PC-9 (cell line): Measurements from ENCODE around the gene SMIM17. TPM values are rescaled to one million over a fixed set of nuclear protein-coding genes. Genes with fewer than 3 reads are reported as not detected.

Source experiments
- BruUV-seq: library from RNA; stranded (reverse); fragments of 400-500 nt; replicated peaks from 2 replicates; lab custom pipeline; 2021; lab: Mats Ljungman, UMichigan
- CTCF ChIA-PET: fragments of 300-600 bp; sonication (Branson Sonifier 250); formaldehyde crosslinking; loops from one replicate; lab custom pipeline; 2022; ENCODE audit warnings: antibody characterized with exemption; lab: Charles Lee
- POLR2A ChIA-PET: fragments of 300-600 bp; sonication (Branson Sonifier 250); formaldehyde crosslinking; loops from one replicate; lab custom pipeline; 2022; ENCODE audit warnings: antibody characterized with exemption; ENCODE audit not compliant: unreplicated experiment; lab: Charles Lee
- DNase-seq, 2 experiments: peaks; one replicate each; pipeline versions ENCODE4 v3.0.0 to v3.0.0-alpha.2; 2015 to 2022; ENCODE audit warnings: mixed read lengths in 1 of 2
- H2AFZ ChIP-seq: fragments of 200-600 bp; sonication (generic); 2 replicates; pipeline ENCODE4 v1.8.1; 2017; ENCODE audit warnings: antibody characterized with exemption
- H3F3A ChIP-seq: fragments of 200-600 bp; sonication (generic); 2 replicates; pipeline ENCODE4 v1.8.1; 2017; ENCODE audit warnings: antibody characterized with exemption, mild to moderate bottlenecking, low read depth; ENCODE audit not compliant: insufficient read depth
- H3K27ac ChIP-seq: fragments of 200-600 bp; sonication (generic); 2 replicates; pipeline ENCODE4 v1.6.1; 2016; ENCODE audit warnings: mixed run types
- H3K27me3 ChIP-seq: fragments of 200-600 bp; sonication (generic); 2 replicates; pipeline ENCODE4 v1.6.1; 2016; ENCODE audit warnings: low read depth, mixed run types; ENCODE audit not compliant: insufficient read depth
- H3K36me3 ChIP-seq: fragments of 200-600 bp; sonication (generic); 2 replicates; pipeline ENCODE4 v1.6.1; 2016; ENCODE audit warnings: low read depth, mixed run types
- H3K4me1 ChIP-seq: fragments of 200-600 bp; sonication (generic); replicated peaks from 2 replicates; pipeline ENCODE4 v1.6.1; 2016; ENCODE audit warnings: mixed run types; ENCODE audit not compliant: insufficient read depth
- H3K4me2 ChIP-seq: fragments of 200-600 bp; sonication (generic); 2 replicates; pipeline ENCODE4 v1.6.1; 2017; ENCODE audit warnings: mixed run types
- H3K4me3 ChIP-seq: fragments of 200-600 bp; sonication (generic); 2 replicates; pipeline ENCODE4 v1.6.1; 2016; ENCODE audit warnings: mixed run types
- H3K79me2 ChIP-seq: fragments of 200-600 bp; sonication (generic); 2 replicates; pipeline ENCODE4 v1.6.1; 2017; ENCODE audit warnings: low read depth, mixed run types
- H3K9me2 ChIP-seq: fragments of 200-600 bp; sonication (generic); 2 replicates; pipeline ENCODE4 v1.8.1; 2017; ENCODE audit warnings: mild to moderate bottlenecking; ENCODE audit not compliant: insufficient read depth
- H3K9me3 ChIP-seq: fragments of 200-600 bp; sonication (generic); 2 replicates; pipeline ENCODE4 v1.8.1; 2016; ENCODE audit warnings: low read depth; ENCODE audit not compliant: insufficient read depth
- H4K20me1 ChIP-seq: fragments of 200-600 bp; sonication (generic); 2 replicates; pipeline ENCODE4 v1.8.1; 2017; ENCODE audit not compliant: insufficient read depth
- CTCF ChIP-seq: fragments of 200-600 bp; sonication (generic); conservative IDR thresholded peaks from 2 replicates; pipeline ENCODE4 v1.6.1; 2017; ENCODE audit warnings: mixed run types, antibody characterized with exemption, mild to moderate bottlenecking, moderate library complexity
- EZH2 ChIP-seq: fragments of 200-600 bp; sonication (generic); IDR thresholded peaks from 2 replicates; pipeline ENCODE4 v1.8.0; 2017; ENCODE audit warnings: antibody characterized with exemption, low read depth
- intact Hi-C: fragments of 100-400 bp; cut with micrococcal nuclease; formaldehyde crosslinking; loops from one replicate; pipeline ENCODE4 v1.10.0; 2022; ENCODE audit not compliant: unreplicated experiment
- total RNA-seq: library from RNA; stranded (reverse); gene quantifications from 2 replicates; pipeline ENCODE4 v1.2.3, GENCODE V29; 2021

SMIM17 gene
- total RNA-seq, 1 experiment from 2014 or later = 0.33 TPM

GRCh38 chr19:56699552-56699951 is 56.6 kb downstream of the SMIM17 start:
- Histone ChIP-seq H3K4me2 (no peak overlapping the region), H3K9me3 (no peaks in the 10 kb centered on the region)

GRCh38 chr19:56701895-56702294 is 58.9 kb downstream of the SMIM17 start:
- H2AFZ ChIP-seq = no peak overlapping the region
- ChIA-PET CTCF (no interaction called here), POLR2A (no interaction called here)
- H3K4me3 ChIP-seq = no peak overlapping the region
- H3K27me3 ChIP-seq = peaks cover 4% of the 10 kb centered on the region; the same call in 1 of the 2 replicates
- no TSS peak for BruUV-seq
- H4K20me1 ChIP-seq = no peaks in the 10 kb centered on the region
- no peaks in the 10 kb centered on the region for H3K4me1 ChIP-seq
- no peak for TF ChIP-seq CTCF
- TF ChIP-seq EZH2 = no peak
- H3K9me3 ChIP-seq = no peaks in the 10 kb centered on the region
- no peak overlapping the region for H3K4me2 ChIP-seq
- intact Hi-C loops = no loop called here
- H3K79me2 ChIP-seq = no peaks in the 10 kb centered on the region
- H3F3A ChIP-seq = no peaks in the 10 kb centered on the region
- no peak overlapping the region for H3K27ac ChIP-seq
- H3K9me2 ChIP-seq = no peaks in the 10 kb centered on the region
- H3K36me3 ChIP-seq = no peaks in the 10 kb centered on the region
- no peak for DNase-seq

More at GRCh38 chr19:56699552-56699951, 56.6 kb downstream of the SMIM17 start:
- H3K27me3 ChIP-seq = peaks cover 4% of the 10 kb centered on the region; the same call in 1 of the 2 replicates
- no peaks in the 10 kb centered on the region for H3K79me2 ChIP-seq
- intact Hi-C loops = no loop called here
- no peak overlapping the region for H3K27ac ChIP-seq
- DNase-seq = no peak
- no peak for TF ChIP-seq CTCF
- no peak for TF ChIP-seq EZH2
- BruUV-seq = no TSS peak
- no peaks in the 10 kb centered on the region for H3K9me2 ChIP-seq
- CTCF ChIA-PET = no interaction called here
- H2AFZ ChIP-seq = no peak overlapping the region
- POLR2A ChIA-PET = no interaction called here
- H3K4me3 ChIP-seq = no peak overlapping the region
- no peaks in the 10 kb centered on the region for H3K36me3 ChIP-seq
- H4K20me1 ChIP-seq = no peaks in the 10 kb centered on the region
- H3K4me1 ChIP-seq = no peaks in the 10 kb centered on the region
- no peaks in the 10 kb centered on the region for H3F3A ChIP-seq

- intact Hi-C loops = no loop called here
- Histone ChIP-seq H4K20me1 (no peaks in the 10 kb centered on the region), H3K4me1 (no peaks in the 10 kb centered on the region), H2AFZ (no peak overlapping the region), H3K27ac (no peak overlapping the region), H3F3A (no peaks in the 10 kb centered on the region), H3K36me3 (no peaks in the 10 kb centered on the region), H3K27me3 (0 out of 2 replicates have a peak, but pooled peaks cover under 1% of the 10 kb centered on the region), H3K9me2 (no peaks in the 10 kb centered on the region), H3K4me3 (no peak overlapping the region), H3K9me3 (no peaks in the 10 kb centered on the region), H3K79me2 (no peaks in the 10 kb centered on the region), H3K4me2 (no peak overlapping the region)
- ChIA-PET POLR2A (no interaction called here), CTCF (no interaction called here)
- no peak for DNase-seq
- BruUV-seq = no TSS peak
- TF ChIP-seq CTCF = no peak
- TF ChIP-seq EZH2 = no peak
Measured at GRCh38 chr19:56705939-56706338, 63.0 kb downstream of the SMIM17 start.

Other genes starting within 250 kb of the SMIM17 start
- 1.8 and 3.4 TPM in 2 replicates for gene ZNF582, start 249.6 kb upstream of the SMIM17 start, total RNA-seq
- 2.5 and 3.1 TPM in 2 replicates for gene ZNF583, start 238.8 kb upstream of the SMIM17 start, total RNA-seq
- gene ZNF667, start 165.8 kb upstream of the SMIM17 start, total RNA-seq = not detected in 2 replicates
- 0.57 and 0.78 TPM in 2 replicates for gene ZNF471, start 135.3 kb upstream of the SMIM17 start, total RNA-seq
- 2.8 and 3.2 TPM in 2 replicates for gene ZFP28, start 104.2 kb upstream of the SMIM17 start, total RNA-seq
- 1.2 and 1.7 TPM in 2 replicates for gene ZNF470, start 75.7 kb upstream of the SMIM17 start, total RNA-seq
- 7.1 and 7.2 TPM in 2 replicates for gene ZNF71, start 47.9 kb upstream of the SMIM17 start, total RNA-seq
- not detected in 2 replicates for gene ZNF835, start 28.6 kb downstream of the SMIM17 start, total RNA-seq
- not detected in 2 replicates for gene PEG3, start 197.6 kb downstream of the SMIM17 start, total RNA-seq
- gene ZIM2, start 197.6 kb downstream of the SMIM17 start, total RNA-seq = not detected in 2 replicates